ENCODE measurements around the gene NBPF14. TPM values are rescaled to one million over a fixed set of nuclear protein-coding genes. Genes with fewer than 3 reads are reported as not detected.
"Not testable (repeated sequence)": the region's sequence is repeated elsewhere in the genome, so short reads cannot be mapped to it uniquely, and the experiment has no call there.

The NBPF14 gene
- 17.1 and 25.0 TPM in 2 replicates for total RNA-seq (2014; rRNA removed; shearing (Covaris generic))

- not testable (repeated sequence) for DNase-seq (ENCODE audit: low spot score)
Observed at GRCh38 chr1:148595911-148596310, at the start of gene NBPF14. Gene NBPF14 (minus strand): TSS chr1:148596011. CDS start chr1:148595717, 294 bp downstream.

DNA sequence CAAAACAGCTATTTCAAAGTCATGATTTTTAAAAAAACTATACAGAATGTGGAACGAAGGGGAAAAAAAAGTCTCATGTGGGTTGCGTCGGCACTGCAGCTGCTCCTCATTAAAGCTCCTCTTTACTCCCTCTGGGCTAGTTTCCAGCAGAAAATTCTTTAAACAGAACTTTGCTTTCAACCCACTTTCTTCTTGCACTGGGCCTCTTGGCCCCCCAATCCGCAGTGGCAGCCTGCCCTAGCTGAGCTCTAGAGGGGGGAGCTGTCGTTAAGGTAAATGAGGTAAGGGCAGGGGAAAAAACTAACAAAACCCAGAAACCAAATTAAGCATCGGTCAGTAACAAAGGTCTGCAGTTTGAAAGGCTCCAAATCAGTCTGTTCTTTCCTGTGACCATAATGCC is 29.6 kb upstream of the NBPF14 start:
- DNase-seq (ENCODE audit: low spot score) = not testable (repeated sequence)

DNA sequence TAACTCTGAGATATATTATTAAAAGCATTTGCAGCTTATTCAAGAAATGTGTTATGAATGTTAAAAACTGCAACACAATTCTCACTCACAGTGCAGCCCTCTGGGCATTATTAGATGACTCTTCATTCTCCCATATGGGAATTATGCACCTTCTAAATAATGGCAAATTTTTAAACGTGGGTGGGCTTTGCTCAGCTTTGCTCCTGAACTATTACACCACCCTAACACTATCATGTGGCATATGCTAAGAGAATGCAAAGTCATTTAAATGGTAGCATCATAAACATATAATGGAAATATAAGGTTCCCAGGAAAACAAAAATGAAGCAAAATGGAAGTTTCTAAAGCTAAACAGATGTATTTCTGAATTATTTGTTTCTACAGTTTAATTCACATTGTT is 22.4 kb upstream of the NBPF14 start:
- DNase-seq (ENCODE audit: low spot score) = not testable (repeated sequence)

DNA sequence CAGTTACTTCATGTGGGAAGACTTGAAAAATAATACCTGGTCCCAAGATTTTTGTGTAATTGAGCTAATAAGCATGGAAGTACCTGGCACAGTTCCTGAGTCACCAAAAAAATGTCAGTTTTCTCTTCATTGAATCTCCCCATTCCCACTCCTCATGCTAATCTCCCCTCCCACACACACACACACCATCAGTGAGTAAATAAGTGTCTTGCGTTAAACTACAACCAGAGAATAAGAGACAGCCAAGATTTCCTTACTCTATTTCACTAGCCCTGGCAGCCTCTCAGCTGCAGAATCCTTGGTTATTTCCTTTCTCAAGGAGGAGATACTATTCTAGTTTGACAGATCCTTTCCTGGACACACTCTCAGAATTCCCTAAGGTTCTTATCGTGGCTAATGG is 9.5 kb upstream of the NBPF14 start:
- not testable (repeated sequence) for DNase-seq (ENCODE audit: low spot score)

DNA sequence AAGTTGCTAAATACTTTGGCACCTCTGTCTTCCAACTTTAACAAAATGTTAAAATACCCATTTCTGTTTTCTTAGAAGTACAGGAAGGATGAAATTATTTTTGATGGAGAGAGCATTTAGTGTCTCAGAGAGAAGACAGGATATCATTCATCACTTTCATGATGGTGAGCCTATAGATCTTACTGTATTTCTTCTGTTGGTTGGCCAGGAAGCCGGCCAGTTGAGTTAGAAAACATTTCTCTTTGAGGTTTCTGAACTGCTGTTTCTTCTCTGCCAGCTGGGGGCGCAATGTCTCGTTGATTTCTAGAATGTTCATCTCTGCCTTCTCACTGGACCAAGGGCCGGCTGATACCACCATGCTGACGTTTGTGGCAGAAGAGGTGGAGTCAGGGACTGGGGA is 451 bp downstream of the NBPF14 start:
- not testable (repeated sequence) for DNase-seq (ENCODE audit: low spot score)

DNA sequence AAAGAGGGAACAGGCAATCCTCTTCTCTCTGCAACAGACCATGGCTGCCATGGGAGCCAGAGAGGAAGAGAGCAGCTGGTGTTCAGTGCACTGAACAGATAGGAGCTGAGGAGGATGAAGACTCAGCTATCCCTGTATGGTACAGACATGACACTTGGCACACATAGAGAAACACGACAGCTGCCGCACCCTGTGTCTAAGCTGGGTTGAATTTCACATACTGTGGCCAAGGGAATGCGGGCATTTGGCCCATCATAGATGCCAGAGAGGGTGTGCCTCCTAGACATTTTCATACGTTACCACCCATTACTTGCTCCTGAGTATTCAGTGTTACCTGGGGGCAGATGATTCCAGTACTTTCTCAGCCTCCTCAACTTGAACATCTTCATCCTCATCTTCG is 4.7 kb downstream of the NBPF14 start:
- DNase-seq (ENCODE audit: low spot score) = not testable (repeated sequence)

GRCh38 chr1:148532158-148532557 is 63.7 kb downstream of the NBPF14 start:
- not testable (repeated sequence) for DNase-seq (ENCODE audit: low spot score)

- peak; percentile 88 for DNase-seq (ENCODE audit: low spot score)
Observed at GRCh38 chr1:148529101-148529567, 66.7 kb downstream of the NBPF14 start.

DNA sequence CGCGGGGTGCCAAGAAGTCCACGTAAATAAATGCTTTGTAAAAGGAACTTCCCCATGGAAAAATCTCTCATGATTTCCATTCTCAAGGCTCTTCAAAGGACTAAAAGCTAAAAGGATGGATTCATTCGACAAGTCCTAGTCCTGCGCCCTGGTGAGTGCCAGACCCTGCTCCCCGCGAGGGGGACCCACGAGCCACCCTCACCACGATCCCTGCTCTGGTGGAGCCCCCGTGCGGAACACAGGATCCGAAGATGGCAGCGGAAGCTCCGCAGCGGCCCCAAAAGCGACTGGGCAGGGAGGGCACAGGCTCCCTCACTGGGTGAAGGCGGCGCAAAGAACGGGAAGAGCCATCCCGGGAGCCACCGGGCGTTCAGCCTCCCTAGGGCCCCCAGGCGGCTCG is 67.2 kb downstream of the NBPF14 start:
- not testable (repeated sequence) for DNase-seq (ENCODE audit: low spot score)

- not testable (repeated sequence) for DNase-seq (ENCODE audit: low spot score)
Observed at GRCh38 chr1:148526587-148526986, 69.2 kb downstream of the NBPF14 start.

GRCh38 chr1:148523205-148524144 is 72.3 kb downstream of the NBPF14 start:
- not testable (repeated sequence) for DNase-seq (ENCODE audit: low spot score)

- DNase-seq (ENCODE audit: low spot score) = peak; percentile 99
Observed at GRCh38 chr1:148522561-148523204, 73.1 kb downstream of the NBPF14 start.

GRCh38 chr1:148522072-148522471 is 73.7 kb downstream of the NBPF14 start:
- DNase-seq (ENCODE audit: low spot score) = peak; percentile 91

- DNase-seq (ENCODE audit: low spot score) = not testable (repeated sequence)
Observed at GRCh38 chr1:148514310-148514709, 81.5 kb downstream of the NBPF14 start.

GRCh38 chr1:148512571-148513184 is 83.1 kb downstream of the NBPF14 start:
- DNase-seq (ENCODE audit: low spot score) = peak; percentile 90

DNA sequence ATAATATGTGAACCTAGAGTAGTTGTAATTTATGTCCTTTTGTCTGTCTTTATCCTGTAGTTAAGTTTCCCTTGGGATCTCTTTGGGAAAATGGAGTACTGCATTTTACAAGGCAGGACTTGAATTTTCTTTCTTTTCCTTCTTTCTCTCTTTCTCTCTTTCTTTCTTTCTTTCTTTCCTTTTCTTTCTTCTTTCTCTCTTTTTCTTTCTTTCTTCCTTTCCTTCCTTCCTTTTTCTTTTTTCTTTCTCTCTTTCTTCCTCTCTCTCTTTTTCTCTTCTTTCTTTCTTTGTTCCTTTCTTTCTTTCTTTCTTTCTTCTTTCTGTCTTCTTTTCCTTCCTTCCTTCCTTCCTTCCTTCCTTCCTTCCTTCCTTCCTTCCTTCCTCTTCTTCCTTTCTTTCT is 101.9 kb downstream of the NBPF14 start:
- DNase-seq (ENCODE audit: low spot score) = not testable (repeated sequence)

- not testable (repeated sequence) for DNase-seq (ENCODE audit: low spot score)
Observed at GRCh38 chr1:148483029-148483428, 112.8 kb downstream of the NBPF14 start, which contains the start of gene PPIAL4G. Gene PPIAL4G (minus strand): TSS chr1:148483302. CDS start chr1:148483252, 50 bp downstream.

Other genes with a start within 250 kb of the NBPF14 start
- not detected in 2 replicates for gene PPIAL4G, start 112.7 kb downstream of the NBPF14 start, total RNA-seq (2014; rRNA removed; shearing (Covaris generic))
- 14.0 and 15.7 TPM in 2 replicates for gene NUDT4B, start 152.8 kb upstream of the NBPF14 start, total RNA-seq (2014; rRNA removed; shearing (Covaris generic))
- 39.1 and 47.4 TPM in 2 replicates for gene PDE4DIP, start 248.4 kb upstream of the NBPF14 start, total RNA-seq (2014; rRNA removed; shearing (Covaris generic))